ENCODE results near the gene ARHGEF12.

The ARHGEF12 gene

DNA sequence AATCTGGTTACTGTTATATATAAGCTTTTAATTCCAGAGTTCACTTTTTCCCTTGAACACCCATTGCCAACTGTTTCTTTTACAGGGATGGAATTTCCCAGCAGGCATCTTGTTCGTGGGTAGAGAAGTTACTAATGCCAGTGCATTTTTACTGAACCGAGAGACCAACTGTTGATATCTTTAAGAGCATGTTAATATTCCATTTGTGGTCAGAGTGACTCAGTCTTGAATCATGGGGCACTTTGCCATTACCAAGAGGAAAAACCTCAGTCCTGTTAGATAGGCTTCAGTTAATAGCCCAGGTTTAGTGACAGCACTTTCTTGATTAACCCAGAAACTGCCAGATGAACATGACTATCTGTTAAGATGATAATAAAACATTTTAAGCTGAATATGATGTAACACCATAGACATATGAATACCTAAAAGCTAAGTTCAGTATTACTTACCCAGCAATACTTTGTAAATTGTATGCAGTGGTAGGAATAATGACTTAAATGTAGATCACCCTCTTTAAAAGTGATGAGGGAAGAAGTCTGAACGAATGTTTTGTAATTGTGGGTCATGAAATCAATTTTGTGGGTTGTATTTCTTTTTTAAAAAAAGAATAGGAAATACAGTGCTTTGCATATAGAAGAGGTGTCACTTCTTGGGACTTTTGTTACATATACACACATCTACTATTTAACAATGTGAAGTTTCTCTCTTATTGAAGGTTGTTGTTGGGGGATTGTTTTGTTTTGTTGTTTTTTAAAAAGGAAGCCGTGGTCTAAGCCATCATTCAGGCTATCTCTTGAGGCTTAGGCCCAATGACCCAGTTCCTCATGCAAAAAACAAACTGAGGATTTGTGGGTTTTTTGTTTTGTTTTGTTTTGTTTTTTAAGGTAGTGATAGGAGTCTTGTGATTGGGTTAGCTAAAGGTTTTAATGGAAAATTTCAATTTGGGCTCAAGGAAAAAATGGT is 96.1 kb downstream of the ARHGEF12 start:
- no peak for DNase-seq

GRCh38 chr11:120441592-120441991 is 105.4 kb downstream of the ARHGEF12 start:
- no peak for DNase-seq

DNA sequence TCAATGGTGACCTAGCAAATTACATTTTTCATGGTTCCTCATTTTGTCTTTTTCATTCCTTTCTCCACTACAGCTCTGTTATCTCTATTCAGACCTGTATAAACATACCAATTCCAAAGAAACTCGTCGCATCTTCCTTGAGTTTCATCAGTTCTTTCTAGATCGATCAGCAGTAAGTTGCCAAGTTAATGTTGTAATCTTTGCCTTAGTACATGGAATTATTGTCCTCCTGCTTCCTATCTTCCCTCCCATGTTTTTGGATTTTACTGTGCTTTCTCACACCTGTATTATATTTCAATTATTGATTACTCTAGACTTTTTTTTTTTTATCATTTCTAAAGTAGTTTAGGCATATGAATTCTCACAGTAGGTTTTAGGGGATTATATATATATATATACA is 105.8 kb downstream of the ARHGEF12 start:
- no peak for DNase-seq

DNA sequence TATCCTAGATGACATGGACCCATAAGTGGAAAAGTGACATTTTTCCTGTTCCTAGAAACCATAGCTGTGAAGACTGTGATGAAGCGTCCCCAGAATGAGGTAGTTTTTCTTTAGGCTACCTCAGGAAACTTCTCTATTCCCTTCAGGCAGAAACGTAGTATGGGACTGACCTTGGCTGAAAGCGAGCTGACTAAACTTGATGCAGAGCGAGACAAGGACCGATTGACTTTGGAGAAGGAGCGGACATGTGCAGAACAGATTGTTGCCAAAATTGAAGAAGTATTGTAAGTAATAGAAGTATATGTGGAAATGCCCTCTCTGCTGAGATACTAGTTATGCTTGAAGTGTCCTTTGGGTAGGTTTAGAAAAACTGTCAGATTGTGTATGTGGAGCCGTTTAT is 110.6 kb downstream of the ARHGEF12 start:
- no peak for DNase-seq

GRCh38 chr11:120448240-120448639 is 112.0 kb downstream of the ARHGEF12 start:
- no peak for DNase-seq

GRCh38 chr11:120455487-120455886 is 119.3 kb downstream of the ARHGEF12 start:
- no peak for DNase-seq

- DNase-seq = no peak
Measured at GRCh38 chr11:120457996-120458395, 121.8 kb downstream of the ARHGEF12 start.

- no peak for DNase-seq
Measured at GRCh38 chr11:120462825-120463224, 126.6 kb downstream of the ARHGEF12 start.

DNA sequence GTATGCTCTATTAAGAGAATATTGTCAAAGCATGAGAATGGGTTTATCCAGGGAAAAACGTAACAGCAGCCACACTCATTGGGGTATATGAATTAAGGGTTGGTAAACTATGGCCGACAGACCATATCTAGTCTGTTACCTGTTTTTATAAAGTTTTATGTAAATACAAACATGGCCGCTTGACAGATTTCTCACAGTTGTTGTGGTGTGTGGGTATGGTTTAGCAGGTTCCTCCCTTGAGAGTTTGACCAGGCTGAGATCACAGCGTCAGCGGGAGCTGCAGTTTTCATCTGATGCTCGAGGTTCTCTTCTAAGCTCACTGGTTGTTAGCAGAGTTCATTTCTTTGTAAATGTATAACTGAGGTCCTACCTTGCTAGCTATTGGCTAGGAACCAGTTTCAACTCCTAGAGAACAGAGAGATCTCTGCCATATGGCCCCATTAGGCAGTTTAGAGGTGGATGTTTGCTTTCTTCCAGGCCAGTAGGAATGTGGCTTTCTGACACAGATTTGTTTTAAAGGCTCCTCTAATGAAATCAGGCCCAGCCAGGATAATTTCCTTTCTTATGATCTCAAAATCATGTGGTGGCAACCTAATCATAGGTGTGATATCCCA is 129.8 kb downstream of the ARHGEF12 start:
- no peak for DNase-seq

GRCh38 chr11:120467627-120468026 is 131.4 kb downstream of the ARHGEF12 start:
- no peak for DNase-seq

DNA sequence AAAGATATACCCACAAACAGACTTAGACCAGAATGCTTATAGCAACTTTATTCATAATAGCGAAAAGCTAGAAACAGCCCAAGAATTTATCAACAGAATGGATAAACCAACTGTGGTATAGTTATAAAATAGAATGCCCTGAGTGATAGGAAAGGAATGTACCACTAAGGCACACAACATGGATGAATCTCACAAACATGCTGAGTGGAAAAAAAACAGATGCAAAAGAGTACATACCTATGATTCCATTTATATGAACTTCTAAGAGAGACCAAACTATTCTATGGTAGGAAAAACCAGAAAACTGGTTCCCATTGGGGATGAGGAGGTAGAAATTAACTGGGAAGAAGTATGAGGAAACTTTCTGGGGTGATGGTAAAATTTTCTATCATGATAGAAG is 134.9 kb downstream of the ARHGEF12 start:
- DNase-seq = no peak

- DNase-seq = no peak
Measured at GRCh38 chr11:120471994-120472393, 135.8 kb downstream of the ARHGEF12 start.

GRCh38 chr11:120473503-120473902 is 137.3 kb downstream of the ARHGEF12 start:
- no peak for DNase-seq

- no peak for DNase-seq
Measured at GRCh38 chr11:120482149-120482548, 145.9 kb downstream of the ARHGEF12 start.

DNA sequence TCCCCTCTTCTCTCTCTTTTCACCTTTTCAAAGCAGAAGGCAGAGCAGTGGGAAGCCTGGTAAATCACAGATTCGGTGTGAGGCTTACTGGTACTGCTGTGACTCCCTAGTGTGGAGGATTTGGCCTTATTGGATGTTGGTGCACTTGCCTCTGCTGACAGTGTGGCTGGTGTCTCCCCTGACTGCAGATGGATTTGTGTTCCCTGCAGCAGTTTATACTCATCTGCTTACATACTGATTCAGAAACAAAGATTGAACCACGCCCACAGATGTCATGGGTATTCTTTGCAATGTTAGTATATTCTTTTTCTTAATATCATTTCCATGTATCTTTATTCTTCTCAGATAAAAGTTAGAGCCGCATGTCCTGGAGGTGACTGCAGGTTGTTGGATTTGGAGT is 148.5 kb downstream of the ARHGEF12 start:
- no peak for DNase-seq

- DNase-seq = no peak
Measured at GRCh38 chr11:120486138-120486537, 149.9 kb downstream of the ARHGEF12 start.

GRCh38 chr11:120489799-120490198 is 153.6 kb downstream of the ARHGEF12 start:
- no peak for DNase-seq

GRCh38 chr11:120492486-120492885 is 156.3 kb downstream of the ARHGEF12 start:
- DNase-seq = no peak

DNA sequence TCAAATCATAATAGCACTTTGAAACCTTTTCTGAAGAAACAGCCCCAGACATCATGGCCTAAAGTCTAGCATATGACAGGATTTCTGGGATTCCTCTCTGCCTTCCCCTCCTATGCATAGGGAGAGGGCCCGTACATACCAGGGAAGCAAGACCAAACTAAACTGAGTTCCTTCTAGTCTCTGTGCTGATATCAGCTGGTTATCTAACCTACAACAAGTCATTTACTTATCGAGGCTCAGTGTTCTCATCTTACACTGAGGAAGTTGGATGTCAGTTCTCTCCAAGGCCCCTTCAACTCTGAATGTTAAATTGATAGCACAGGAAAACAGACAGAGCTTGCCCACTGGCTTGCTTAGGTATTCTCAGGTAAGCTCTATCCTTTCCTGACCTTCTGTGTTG is 158.4 kb downstream of the ARHGEF12 start:
- DNase-seq = no peak

DNA sequence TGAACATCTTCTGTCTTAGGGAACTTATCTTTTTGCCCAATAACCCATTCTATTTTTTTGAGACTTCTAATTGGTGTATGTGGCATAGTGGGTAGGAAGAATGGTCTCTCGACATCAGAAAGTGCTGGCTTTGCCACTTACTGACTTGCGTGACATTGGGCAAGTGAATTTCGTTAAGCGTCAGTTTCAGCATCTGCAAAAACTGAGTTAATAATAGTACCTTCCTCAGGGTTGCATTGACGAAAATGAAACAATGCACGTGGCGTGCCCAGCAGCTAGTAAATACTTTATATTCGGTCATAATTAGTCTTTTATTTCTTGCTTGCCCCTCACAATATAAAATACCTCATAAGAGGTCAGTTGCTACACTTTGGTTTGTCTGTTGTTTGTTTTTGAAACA is 162.9 kb downstream of the ARHGEF12 start:
- DNase-seq = no peak

- DNase-seq = no peak
Measured at GRCh38 chr11:120499859-120500258, 163.6 kb downstream of the ARHGEF12 start.

GRCh38 chr11:120500414-120501071 is 164.3 kb downstream of the ARHGEF12 start:
- no peak for DNase-seq

DNA sequence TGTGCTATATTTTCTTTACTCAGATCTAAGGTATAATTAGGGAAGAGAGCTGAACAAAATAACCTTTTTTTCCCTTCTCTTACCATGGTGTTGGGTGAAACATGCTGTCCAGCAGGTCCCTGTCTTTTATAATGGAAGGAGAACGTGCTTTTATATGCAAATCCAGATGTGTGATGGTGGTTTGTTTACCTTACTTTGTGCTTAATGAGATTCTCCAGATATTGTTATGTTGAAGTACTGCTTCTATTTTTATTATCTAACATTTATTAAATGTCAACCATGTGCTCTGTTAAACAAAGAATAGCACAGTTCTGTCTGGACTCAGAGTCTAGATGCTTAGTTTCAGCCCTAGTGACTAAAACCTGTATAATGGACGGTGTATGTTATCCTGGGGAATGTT is 165.2 kb downstream of the ARHGEF12 start:
- no peak for DNase-seq

Data from NCI-H1048 (cell line).